Measurements from ENCODE around the gene BDKRB2.

Gene BDKRB2

DNA sequence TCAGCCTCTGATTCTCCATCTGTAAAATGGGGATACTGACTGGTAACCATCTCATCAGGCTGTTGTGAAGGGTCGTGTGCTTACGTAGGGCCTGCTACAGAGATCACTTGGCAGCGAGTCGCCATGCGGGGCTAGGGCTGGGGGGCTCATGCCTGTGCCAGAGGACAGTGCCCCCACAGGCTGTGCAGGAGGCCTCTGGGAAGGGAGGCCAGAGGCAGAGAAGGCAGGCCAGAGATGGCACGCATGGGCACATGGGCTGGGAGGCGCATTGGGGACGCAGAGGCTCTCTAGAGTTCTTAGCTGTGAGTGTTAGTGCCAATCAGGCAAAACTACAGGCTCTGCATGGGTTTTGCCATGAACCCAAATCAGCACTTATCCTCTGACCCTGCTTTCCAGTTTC lies 3.5 kb upstream of the BDKRB2 start:
- TF ChIP-seq, protein P1, sequence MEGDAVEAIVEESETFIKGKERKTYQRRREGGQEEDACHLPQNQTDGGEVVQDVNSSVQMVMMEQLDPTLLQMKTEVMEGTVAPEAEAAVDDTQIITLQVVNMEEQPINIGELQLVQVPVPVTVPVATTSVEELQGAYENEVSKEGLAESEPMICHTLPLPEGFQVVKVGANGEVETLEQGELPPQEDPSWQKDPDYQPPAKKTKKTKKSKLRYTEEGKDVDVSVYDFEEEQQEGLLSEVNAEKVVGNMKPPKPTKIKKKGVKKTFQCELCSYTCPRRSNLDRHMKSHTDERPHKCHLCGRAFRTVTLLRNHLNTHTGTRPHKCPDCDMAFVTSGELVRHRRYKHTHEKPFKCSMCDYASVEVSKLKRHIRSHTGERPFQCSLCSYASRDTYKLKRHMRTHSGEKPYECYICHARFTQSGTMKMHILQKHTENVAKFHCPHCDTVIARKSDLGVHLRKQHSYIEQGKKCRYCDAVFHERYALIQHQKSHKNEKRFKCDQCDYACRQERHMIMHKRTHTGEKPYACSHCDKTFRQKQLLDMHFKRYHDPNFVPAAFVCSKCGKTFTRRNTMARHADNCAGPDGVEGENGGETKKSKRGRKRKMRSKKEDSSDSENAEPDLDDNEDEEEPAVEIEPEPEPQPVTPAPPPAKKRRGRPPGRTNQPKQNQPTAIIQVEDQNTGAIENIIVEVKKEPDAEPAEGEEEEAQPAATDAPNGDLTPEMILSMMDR (IDR thresholded peaks at IDR 0.05; ENCODE audit: low read depth, low read length) = no peak
- no peaks in the 10 kb centered on the region for H3K27me3 ChIP-seq
- no peak overlapping the region for H3K4me3 ChIP-seq (ENCODE audit: low read depth, low read length)
- no peaks in the 10 kb centered on the region for H3K9me3 ChIP-seq
- no peaks in the 10 kb centered on the region for H3K36me3 ChIP-seq
- DNase-seq = no peak
- H3K4me1 ChIP-seq = peaks cover 11% of the 10 kb centered on the region

DNA sequence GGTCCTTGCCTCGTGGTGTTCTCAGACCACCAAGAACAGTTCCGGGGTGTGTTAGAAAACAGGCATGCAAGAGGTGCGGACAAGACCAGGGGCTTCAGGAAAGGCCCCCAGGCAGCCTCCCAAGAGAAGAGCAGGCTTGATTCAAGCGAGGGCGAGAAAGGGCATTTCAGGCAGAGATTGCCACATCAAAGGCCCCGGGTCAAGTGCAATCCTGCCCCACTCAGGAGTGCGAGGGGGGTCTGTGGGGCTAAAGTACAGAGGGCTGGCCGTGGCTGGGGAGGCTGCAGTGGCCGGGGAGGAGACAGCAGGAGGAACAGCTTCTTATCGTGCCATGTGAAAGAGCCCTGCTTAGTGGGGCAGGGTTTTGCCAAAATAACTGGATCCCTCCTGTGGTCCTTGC lies 2.7 kb upstream of the BDKRB2 start:
- no peaks in the 10 kb centered on the region for H3K9me3 ChIP-seq
- no peak for DNase-seq
- H3K4me3 ChIP-seq (ENCODE audit: low read depth, low read length) = no peak overlapping the region
- no peaks in the 10 kb centered on the region for H3K27me3 ChIP-seq
- H3K36me3 ChIP-seq = no peaks in the 10 kb centered on the region
- TF ChIP-seq, protein P1 (IDR thresholded peaks at IDR 0.05; ENCODE audit: low read depth, low read length) = no peak
- H3K4me1 ChIP-seq = peaks cover 11% of the 10 kb centered on the region

DNA sequence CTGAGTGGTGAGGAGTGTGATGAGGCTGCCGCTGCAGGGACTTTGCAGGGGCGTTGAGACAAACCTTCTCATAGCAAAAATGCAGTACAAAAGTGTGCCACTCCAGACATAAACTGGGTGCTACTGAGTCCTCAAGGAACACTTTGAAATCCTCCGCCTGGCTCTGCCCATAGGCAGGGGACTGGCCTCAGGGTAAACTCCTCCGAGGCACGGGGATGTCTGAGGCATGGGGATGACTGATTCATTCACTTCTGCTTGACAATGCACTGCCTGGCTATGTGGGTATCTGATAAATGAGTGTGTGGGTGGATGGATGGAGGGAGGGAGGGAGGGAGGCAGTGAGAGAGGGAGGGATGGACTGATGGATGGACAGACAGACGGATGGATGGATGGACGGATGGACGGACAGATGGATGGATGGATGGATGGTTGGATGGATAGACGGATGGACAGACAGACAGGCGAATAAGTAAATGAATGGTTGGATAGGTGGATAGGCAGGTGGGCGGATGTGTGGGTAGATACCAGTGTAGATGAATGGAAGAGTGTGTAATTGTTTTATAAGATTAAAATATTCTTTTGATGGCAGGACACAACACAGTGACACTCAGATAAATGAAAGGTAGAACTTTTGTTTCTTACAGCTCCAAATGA lies 2.1 kb upstream of the BDKRB2 start:
- DNase-seq = peak; percentile 41
- H3K36me3 ChIP-seq = no peaks in the 10 kb centered on the region
- no peak overlapping the region for H3K4me3 ChIP-seq (ENCODE audit: low read depth, low read length)
- TF ChIP-seq, protein P1 (IDR thresholded peaks at IDR 0.05; ENCODE audit: low read depth, low read length) = no peak
- H3K27me3 ChIP-seq = no peaks in the 10 kb centered on the region
- H3K4me1 ChIP-seq = peaks cover 11% of the 10 kb centered on the region
- H3K9me3 ChIP-seq = no peaks in the 10 kb centered on the region

DNA sequence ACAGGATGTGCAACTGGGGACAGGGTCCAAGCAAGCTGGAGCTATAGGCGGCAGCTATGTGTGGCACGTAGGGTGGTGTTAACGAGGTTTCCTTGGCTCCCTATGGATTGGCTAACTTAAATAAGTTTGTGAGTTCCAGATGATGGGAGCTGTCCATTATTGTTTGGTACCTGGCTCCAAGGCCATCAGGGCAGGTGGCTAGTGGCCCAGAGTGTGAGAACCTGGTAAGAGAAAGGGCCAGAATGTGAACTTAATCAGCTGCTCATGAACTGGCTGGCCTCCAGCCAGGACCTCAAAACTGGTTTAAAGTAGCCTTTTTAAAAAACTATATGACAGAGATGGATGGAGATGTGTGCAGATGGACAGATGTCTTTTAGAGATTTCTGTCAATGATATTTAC lies 1.5 kb upstream of the BDKRB2 start:
- TF ChIP-seq, protein P1 (IDR thresholded peaks at IDR 0.05; ENCODE audit: low read depth, low read length) = no peak
- H3K9me3 ChIP-seq = no peaks in the 10 kb centered on the region
- no peaks in the 10 kb centered on the region for H3K36me3 ChIP-seq
- DNase-seq = no peak
- peaks cover 11% of the 10 kb centered on the region for H3K4me1 ChIP-seq
- H3K27me3 ChIP-seq = no peaks in the 10 kb centered on the region
- H3K4me3 ChIP-seq (ENCODE audit: low read depth, low read length) = no peak overlapping the region

DNA sequence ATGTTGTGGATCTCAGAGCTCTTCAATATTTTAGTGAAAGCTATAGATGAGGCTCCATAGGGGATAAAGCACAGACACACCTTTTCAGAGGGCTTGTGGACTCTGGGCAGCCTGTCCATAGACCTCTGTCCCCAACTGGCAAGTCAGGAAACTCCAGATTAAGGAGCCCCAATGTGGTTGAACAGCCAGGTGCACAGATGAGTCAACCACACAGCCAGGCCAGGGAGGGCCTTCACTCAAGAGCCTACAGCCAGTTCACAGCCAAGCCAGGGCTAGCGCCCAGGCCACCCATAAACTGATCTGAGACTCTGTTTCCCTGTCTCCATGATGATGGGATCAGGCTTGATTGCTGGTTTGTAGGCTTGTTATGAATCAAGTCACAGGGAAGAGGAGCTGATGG lies 1.0 kb upstream of the BDKRB2 start:
- H3K9me3 ChIP-seq = no peaks in the 10 kb centered on the region
- H3K4me3 ChIP-seq (ENCODE audit: low read depth, low read length) = no peak overlapping the region
- peaks cover 11% of the 10 kb centered on the region for H3K4me1 ChIP-seq
- no peaks in the 10 kb centered on the region for H3K36me3 ChIP-seq
- H3K27me3 ChIP-seq = no peaks in the 10 kb centered on the region
- no peak for DNase-seq
- TF ChIP-seq, protein P1 (IDR thresholded peaks at IDR 0.05; ENCODE audit: low read depth, low read length) = no peak

DNA sequence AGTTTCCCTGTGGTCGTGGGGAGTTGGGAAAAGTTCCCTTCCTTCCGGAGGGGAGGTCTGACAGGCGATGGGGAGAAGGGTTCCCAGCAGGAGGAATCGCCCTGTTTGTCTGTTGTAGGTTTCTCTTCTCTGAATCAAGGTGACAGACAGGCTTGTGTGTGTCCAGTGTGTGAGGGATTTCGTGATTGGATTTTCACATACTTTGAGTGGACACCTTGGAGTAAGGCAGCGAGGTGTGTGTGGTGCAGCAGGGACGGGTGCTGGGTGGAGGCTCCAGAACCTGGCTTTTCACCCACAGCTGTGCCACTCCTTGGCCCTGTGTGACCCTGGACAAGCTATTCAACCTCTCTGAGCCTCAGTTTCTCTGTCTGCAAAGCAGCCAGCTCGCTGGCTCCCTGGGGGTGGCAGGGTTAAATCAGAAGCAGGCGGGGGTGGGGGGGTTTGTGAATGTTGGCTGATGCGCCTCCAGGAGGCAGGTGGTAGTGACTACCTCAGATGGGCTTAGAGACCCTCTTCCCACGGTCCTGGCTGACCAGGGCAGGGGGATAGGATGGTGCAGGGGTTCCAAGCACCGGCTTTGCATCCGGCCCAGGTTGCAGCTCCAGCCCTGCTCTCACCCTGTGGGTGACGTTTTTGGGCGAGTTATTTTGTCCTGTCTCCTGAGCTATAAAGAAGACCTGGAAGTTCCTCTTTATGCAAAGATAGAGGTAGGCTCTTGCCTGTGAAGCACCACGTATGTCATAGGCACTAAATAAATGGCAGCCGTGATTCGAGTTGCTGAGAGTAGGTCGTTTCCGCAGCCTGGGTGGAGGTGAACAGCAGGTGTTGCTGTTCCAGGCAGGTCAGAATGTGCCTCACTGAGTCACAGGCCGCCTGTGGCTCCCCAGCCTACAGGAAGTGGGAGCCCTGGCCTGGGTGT lies 679 bp downstream of the BDKRB2 start:
- H3K4me1 ChIP-seq = peaks cover 11% of the 10 kb centered on the region
- no peaks in the 10 kb centered on the region for H3K36me3 ChIP-seq
- TF ChIP-seq, protein P1 (IDR thresholded peaks at IDR 0.05; ENCODE audit: low read depth, low read length) = no peak
- no peak for DNase-seq
- H3K9me3 ChIP-seq = no peaks in the 10 kb centered on the region
- no peaks in the 10 kb centered on the region for H3K27me3 ChIP-seq
- peak overlapping the region; percentile 61 for H3K4me3 ChIP-seq (ENCODE audit: low read depth, low read length)
